K562 (cell line): ENCODE data around the gene SLCO2A1. TPM values are rescaled to one million over a fixed set of nuclear protein-coding genes. Genes with fewer than 3 reads are reported as not detected.

Experiments
- CBX3 ChIP-seq, 2 experiments: IDR thresholded peaks; 1 replicate in 1 of 2; 2 replicates in 1 of 2; pipeline ENCODE4 v1.6.1; 2012; ENCODE audit warnings: inconsistent platforms in 2 of 2, low read length in 2 of 2, borderline replicate concordance in 1 of 2, control low read depth in 1 of 2
- CREM ChIP-seq: IDR thresholded peaks from 2 replicates; pipeline ENCODE4 v1.6.1; 2014; ENCODE audit warnings: antibody characterized with exemption, low read depth
- CTCF ChIP-seq, 3 experiments: IDR thresholded peaks in 2 of 3; conservative IDR thresholded peaks in 1 of 3; 2 replicates each; pipeline ENCODE4 v1.5.1; 2011 to 2012; ENCODE audit warnings: low read length in 3 of 3, mild to moderate bottlenecking in 3 of 3, control low read depth in 2 of 3, improper control_type of control experiment in 1 of 3, inconsistent platforms in 1 of 3, low read depth in 1 of 3, mixed read lengths in 1 of 3, moderate library complexity in 1 of 3; ENCODE audit not compliant: insufficient read depth in 2 of 3
- E2F5 ChIP-seq: sonication (generic); formaldehyde crosslinking; IDR thresholded peaks from 2 replicates; pipeline ENCODE4 v1.8.0; 2022; ENCODE audit warnings: mild to moderate bottlenecking, missing genetic modification reagents
- FOXP4 ChIP-seq: sonication (generic); formaldehyde crosslinking; IDR thresholded peaks from 2 replicates; pipeline ENCODE4 v1.8.0; 2022; ENCODE audit warnings: mild to moderate bottlenecking, missing genetic modification reagents, borderline replicate concordance
- GABPB2 ChIP-seq: fragments of 250-450 bp; sonication (Bioruptor Pico); conservative IDR thresholded peaks from 2 replicates; pipeline ENCODE4 v1.5.1; 2021; ENCODE audit warnings: mild to moderate bottlenecking
- HDAC6 ChIP-seq: IDR thresholded peaks from 2 replicates; pipeline ENCODE4 v1.6.1; 2012; ENCODE audit warnings: low read depth, mild to moderate bottlenecking, control low read depth, inconsistent platforms, low read length, moderate library complexity
- MAZ ChIP-seq, 2 experiments: fragments of 450-650 bp in 1 of 2; sonication (generic) in 1 of 2; formaldehyde crosslinking; IDR thresholded peaks in 1 of 2; conservative IDR thresholded peaks in 1 of 2; 2 replicates each; pipeline versions ENCODE4 v1.4.0 to v1.5.0; 2020; ENCODE audit warnings: mild to moderate bottlenecking in 1 of 2, missing genetic modification reagents in 1 of 2
- MEF2D ChIP-seq: conservative IDR thresholded peaks from 2 replicates; pipeline ENCODE4 v1.6.1; 2016; ENCODE audit warnings: low read depth, missing genetic modification characterization, missing compliant biosample characterization
- MIER1 ChIP-seq: fragments of 450-650 bp; IDR thresholded peaks from 2 replicates; pipeline ENCODE4 v1.6.1; 2016; ENCODE audit warnings: antibody characterized with exemption, mild to moderate bottlenecking, low read depth
- PML ChIP-seq: IDR thresholded peaks from 2 replicates; pipeline ENCODE4 v1.6.1; 2012; ENCODE audit warnings: low read length, inconsistent platforms
- RNF2 ChIP-seq: sonication (generic); IDR thresholded peaks from 2 replicates; pipeline ENCODE4 v1.6.1; 2016
- RUNX1 ChIP-seq: sonication (generic); IDR thresholded peaks from 2 replicates; pipeline ENCODE4 v1.6.1; 2016; ENCODE audit warnings: antibody characterized with exemption, low read depth
- SAFB ChIP-seq: fragments of 200-400 bp; formaldehyde crosslinking; IDR thresholded peaks from 2 replicates; pipeline ENCODE4 v1.6.1; 2017; ENCODE audit warnings: low read depth, low read length, borderline replicate concordance
- TRIM24 ChIP-seq, 2 experiments: fragments of 450-650 bp; IDR thresholded peaks; 2 replicates each; pipeline ENCODE4 v1.6.1; 2016
- XRCC5 ChIP-seq: fragments of 200-400 bp; formaldehyde crosslinking; IDR thresholded peaks from 2 replicates; pipeline ENCODE4 v1.6.1; 2017; ENCODE audit warnings: low read depth, mild to moderate bottlenecking, low read length
- ZNF232 ChIP-seq: sonication (generic); formaldehyde crosslinking; IDR thresholded peaks from 2 replicates; pipeline ENCODE4 v1.8.0; 2022; ENCODE audit warnings: mild to moderate bottlenecking, missing genetic modification reagents
- ZNF239 ChIP-seq: fragments of 250-450 bp; sonication (Bioruptor Pico); IDR thresholded peaks from 2 replicates; pipeline ENCODE4 v1.4.0; 2020; ENCODE audit warnings: mild to moderate bottlenecking
- ZNF274 ChIP-seq: IDR thresholded peaks from 2 replicates; pipeline ENCODE4 v1.6.1; 2011; ENCODE audit warnings: low read depth, mild to moderate bottlenecking, low read length, moderate library complexity, borderline replicate concordance
- ZNF644 ChIP-seq: fragments of 200-800 bp; sonication (Bioruptor generic); IDR thresholded peaks from 2 replicates; pipeline ENCODE4 v1.6.1; 2016; ENCODE audit warnings: low read depth, missing genetic modification characterization, missing compliant biosample characterization
- polyA plus RNA-seq, 8 experiments: library from polyadenylated mRNA; depleted of rRNA in 4 of 8; stranded (reverse) in 5 of 8; unstranded in 3 of 8; fragments of >200 nt; fragmentation: Nextera tagmentation in 2 of 8; fragmentation: Illumina TruSeq in 1 of 8; extraction: Ambion mirVana in 2 of 8; extraction: Trizol in 1 of 8; gene quantifications; 2 replicates each; pipeline versions ENCODE4 v1.2.1 to v1.2.3, GENCODE V29; 2011 to 2014; ENCODE audit warnings: inconsistent platforms in 1 of 8, missing spikeins in 1 of 8
- total RNA-seq, 7 experiments: library from RNA; depleted of rRNA in 6 of 7; stranded (reverse); fragments of >200 nt in 6 of 7; fragmentation: Illumina TruSeq in 2 of 7; extraction: Trizol in 2 of 7; gene quantifications; 2 replicates each; pipeline versions ENCODE4 v1.2.1 to v1.2.3, GENCODE V29; 2011 to 2021; ENCODE audit warnings: low replicate concordance in 1 of 7
- TF ChIP-seq, protein P1 (sequence below): fragments of 450-650 bp; formaldehyde crosslinking; IDR thresholded peaks from 2 replicates; pipeline ENCODE4 v1.4.0; 2020; ENCODE audit warnings: mild to moderate bottlenecking
- TF ChIP-seq, protein P2 (sequence below): fragments of 250-450 bp; sonication (Bioruptor Pico); IDR thresholded peaks from 2 replicates; pipeline ENCODE4 v1.5.0; 2022; ENCODE audit warnings: mild to moderate bottlenecking

SLCO2A1 gene
- total and polyA plus RNA-seq, 9 of the 15 experiments (the other 6 are each of a cell fraction or from before 2014, with no cell fraction given), result 0.16 to 1.0 TPM; not detected in 7

DNA sequence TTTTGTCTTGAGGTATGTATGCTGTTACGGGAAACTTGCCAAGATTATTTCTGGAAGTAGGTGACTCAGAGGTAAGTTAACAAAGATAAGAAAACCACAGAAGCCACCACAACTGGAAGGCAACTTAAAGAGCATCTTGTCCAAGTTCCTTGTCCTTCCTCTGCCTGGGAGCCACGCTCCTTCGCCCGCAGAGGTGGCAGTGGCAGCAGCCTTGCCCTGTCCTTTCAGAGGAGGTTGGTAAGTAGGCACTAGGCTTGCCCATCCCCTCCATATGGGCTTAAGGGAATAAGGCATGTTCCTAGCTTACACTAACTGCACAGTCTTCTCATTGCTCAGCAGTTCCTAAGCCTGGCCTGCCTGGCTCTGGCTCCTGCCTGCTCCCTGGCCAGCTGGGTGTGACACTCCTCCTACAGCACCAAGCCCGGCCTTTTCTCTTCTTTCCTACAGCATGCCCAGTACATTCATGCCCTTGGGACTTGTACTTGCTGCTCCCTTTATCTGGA, 86.0 kb downstream of the SLCO2A1 start (continued):
- no peak for TF ChIP-seq E2F5
- TF ChIP-seq HDAC6, result no peak
- TF ChIP-seq ZNF239, result no peak
- TF ChIP-seq MAZ (CRISPR knock-in tag; conservative IDR thresholded peaks at IDR 0.05 in 1 of 2, IDR thresholded peaks at IDR 0.05 in 1 of 2), result no peak
- no peak for TF ChIP-seq RNF2
- no peak for TF ChIP-seq CBX3 (IDR thresholded peaks at IDR 0.05; ENCODE audit: borderline replicate concordance in 1 of 2, low read length in 2 of 2)
- no peak for TF ChIP-seq ZNF274
- TF ChIP-seq TRIM24 (IDR thresholded peaks at IDR 0.05), result 0 out of 4 replicates have a peak, but pooled peaks of 1 of the 2 experiments have one; percentile 10
- TF ChIP-seq CTCF (IDR thresholded peaks at IDR 0.05 in 2 of 3, conservative IDR thresholded peaks at IDR 0.05 in 1 of 3; ENCODE audit: insufficient read depth in 2 of 3, low read depth in 1 of 3, low read length in 3 of 3), result no peak
- no peak for TF ChIP-seq GABPB2 (CRISPR knock-in tag)
- no peak for TF ChIP-seq CREM
- no peak for TF ChIP-seq ZNF232 (CRISPR knock-in tag)
- TF ChIP-seq XRCC5, result no peak
- no peak for TF ChIP-seq SAFB
- no peak for TF ChIP-seq MIER1
- peak; percentile 61; the same call in 1 of the 2 replicates for TF ChIP-seq PML
- TF ChIP-seq RUNX1, result 0 out of 2 replicates have a peak, but pooled peaks have one; percentile 36
- no peak for TF ChIP-seq ZNF644 (tag)
- no peak for TF ChIP-seq FOXP4
- TF ChIP-seq, protein P1, sequence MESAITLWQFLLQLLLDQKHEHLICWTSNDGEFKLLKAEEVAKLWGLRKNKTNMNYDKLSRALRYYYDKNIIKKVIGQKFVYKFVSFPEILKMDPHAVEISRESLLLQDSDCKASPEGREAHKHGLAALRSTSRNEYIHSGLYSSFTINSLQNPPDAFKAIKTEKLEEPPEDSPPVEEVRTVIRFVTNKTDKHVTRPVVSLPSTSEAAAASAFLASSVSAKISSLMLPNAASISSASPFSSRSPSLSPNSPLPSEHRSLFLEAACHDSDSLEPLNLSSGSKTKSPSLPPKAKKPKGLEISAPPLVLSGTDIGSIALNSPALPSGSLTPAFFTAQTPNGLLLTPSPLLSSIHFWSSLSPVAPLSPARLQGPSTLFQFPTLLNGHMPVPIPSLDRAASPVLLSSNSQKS (CRISPR knock-in tag), result no peak
- TF ChIP-seq, protein P2, sequence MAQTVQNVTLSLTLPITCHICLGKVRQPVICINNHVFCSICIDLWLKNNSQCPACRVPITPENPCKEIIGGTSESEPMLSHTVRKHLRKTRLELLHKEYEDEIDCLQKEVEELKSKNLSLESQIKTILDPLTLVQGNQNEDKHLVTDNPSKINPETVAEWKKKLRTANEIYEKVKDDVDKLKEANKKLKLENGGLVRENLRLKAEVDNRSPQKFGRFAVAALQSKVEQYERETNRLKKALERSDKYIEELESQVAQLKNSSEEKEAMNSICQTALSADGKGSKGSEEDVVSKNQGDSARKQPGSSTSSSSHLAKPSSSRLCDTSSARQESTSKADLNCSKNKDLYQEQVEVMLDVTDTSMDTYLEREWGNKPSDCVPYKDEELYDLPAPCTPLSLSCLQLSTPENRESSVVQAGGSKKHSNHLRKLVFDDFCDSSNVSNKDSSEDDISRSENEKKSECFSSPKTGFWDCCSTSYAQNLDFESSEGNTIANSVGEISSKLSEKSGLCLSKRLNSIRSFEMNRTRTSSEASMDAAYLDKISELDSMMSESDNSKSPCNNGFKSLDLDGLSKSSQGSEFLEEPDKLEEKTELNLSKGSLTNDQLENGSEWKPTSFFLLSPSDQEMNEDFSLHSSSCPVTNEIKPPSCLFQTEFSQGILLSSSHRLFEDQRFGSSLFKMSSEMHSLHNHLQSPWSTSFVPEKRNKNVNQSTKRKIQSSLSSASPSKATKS, result no peak
- peak; percentile 88 for TF ChIP-seq MEF2D (tag)
